MV-4-11 (cell line): Measurements from ENCODE around the gene POMGNT1.

Source experiments
- DNase-seq: peaks from one replicate; lab custom pipeline; 2025; lab: John Stamatoyannopoulos, UW

POMGNT1 gene

GRCh38 chr1:46157916-46158311, 40.3 kb downstream of the POMGNT1 start:
- no peak for DNase-seq

DNA sequence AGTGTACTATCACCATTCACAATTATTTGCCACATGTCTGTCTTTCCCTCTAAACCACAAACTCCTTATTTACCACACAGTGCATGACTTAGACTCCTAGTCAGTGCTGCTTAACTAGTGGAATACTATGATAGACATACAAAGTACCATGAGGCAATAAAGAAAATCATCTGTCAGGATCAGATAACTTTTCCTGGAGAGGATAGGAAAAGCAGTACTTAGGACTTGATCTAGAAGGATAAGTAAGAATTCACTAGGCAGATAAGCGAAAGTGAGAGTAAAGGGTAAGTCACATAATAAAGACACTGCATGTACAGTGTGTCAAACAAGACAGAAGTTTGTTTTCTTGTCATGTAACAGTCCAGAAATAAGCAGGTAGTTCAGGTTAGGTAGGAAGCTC, 44.5 kb downstream of the POMGNT1 start:
- no peak for DNase-seq

- DNase-seq = no peak
Measured at GRCh38 chr1:46153228-46153627, 45.0 kb downstream of the POMGNT1 start.

DNA sequence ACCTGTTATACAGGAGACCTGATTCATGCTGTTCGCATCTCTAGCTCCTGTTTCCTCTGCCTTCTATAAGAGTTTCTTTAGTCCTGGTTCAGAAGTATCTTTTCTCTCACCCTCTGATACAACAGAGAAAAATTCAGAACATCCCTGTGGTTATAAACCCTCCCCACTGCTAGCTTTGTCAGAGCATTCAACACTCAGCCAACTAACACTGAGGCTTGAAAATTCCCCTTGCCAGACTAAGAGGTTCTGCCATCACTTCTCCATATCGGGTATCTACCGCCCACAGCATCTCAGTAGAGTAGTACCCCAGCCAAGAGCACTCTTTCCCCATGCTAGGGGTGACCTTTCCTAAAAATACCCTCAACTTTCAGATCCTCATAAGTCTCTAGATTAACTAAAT, 46.2 kb downstream of the POMGNT1 start:
- no peak for DNase-seq

- DNase-seq = no peak
Measured at GRCh38 chr1:46150085-46150484, 48.1 kb downstream of the POMGNT1 start.

- DNase-seq = no peak
Measured at GRCh38 chr1:46148318-46148717, 49.9 kb downstream of the POMGNT1 start.
